ENCODE measurements around the gene PRR29. TPM values are rescaled to one million over a fixed set of nuclear protein-coding genes. Genes with fewer than 3 reads are reported as not detected.

PRR29 gene
- total and polyA plus RNA-seq, 4 donors, result 8.0 to 36.8 (median 9.1) TPM

GRCh38 chr17:64041912-64042311 lies 43.8 kb downstream of the PRR29 start:
- WGBS, 2 donors, result 66 to 68% methylated on average over 11 of the region's 11 CpGs
- H3K4me1 ChIP-seq (ENCODE audit: control insufficient read depth in 5 of 5, insufficient read depth in 5 of 5, low read length in 5 of 5), result peaks cover 0 to 3% (median 0%) of the 10 kb centered on the region in 5 donors
- DNase-seq, result no peak
- H3K27ac ChIP-seq (ENCODE audit: low read depth in 1 of 2, low read length in 1 of 2), result no peak overlapping the region
- no peak overlapping the region for H3K4me3 ChIP-seq
- H3K9me3 ChIP-seq (ENCODE audit: control insufficient read depth in 4 of 4, insufficient read depth in 3 of 4, low read length in 3 of 4), result no peaks in the 10 kb centered on the region
- peaks cover 14 to 53% (median 18%) of the 10 kb centered on the region in 4 donors for H3K36me3 ChIP-seq (ENCODE audit: control insufficient read depth in 4 of 4, insufficient read depth in 4 of 4, low read length in 4 of 4)
- TF ChIP-seq CTCF (IDR thresholded peaks at IDR 0.05; ENCODE audit: control extremely low read depth, extremely low read depth), result no peak
- no peaks in the 10 kb centered on the region for H3K27me3 ChIP-seq (ENCODE audit: control insufficient read depth in 3 of 3, insufficient read depth in 3 of 3, low read length in 2 of 3)
- no peak for ATAC-seq (ENCODE audit: insufficient read depth, low FRiP score)
- no peak overlapping the region for H3K9ac ChIP-seq (ENCODE audit: insufficient read depth in 1 of 2, low read length in 2 of 2)

GRCh38 chr17:64042700-64043485 lies 44.7 kb downstream of the PRR29 start:
- Histone ChIP-seq H3K27ac (ENCODE audit: low read depth in 1 of 2, low read length in 1 of 2) (no peak overlapping the region), H3K27me3 (ENCODE audit: control insufficient read depth in 3 of 3, insufficient read depth in 3 of 3, low read length in 2 of 3) (no peaks in the 10 kb centered on the region), H3K9ac (ENCODE audit: insufficient read depth in 1 of 2, low read length in 2 of 2) (no peak overlapping the region), H3K4me3 (no peak overlapping the region), H3K9me3 (ENCODE audit: control insufficient read depth in 4 of 4, insufficient read depth in 3 of 4, low read length in 3 of 4) (no peaks in the 10 kb centered on the region), H3K36me3 (ENCODE audit: control insufficient read depth in 4 of 4, insufficient read depth in 4 of 4, low read length in 4 of 4) (peaks cover 14 to 55% (median 18%) of the 10 kb centered on the region in 4 donors), H3K4me1 (ENCODE audit: control insufficient read depth in 5 of 5, insufficient read depth in 5 of 5, low read length in 5 of 5) (peaks cover 0 to 3% (median 0%) of the 10 kb centered on the region in 5 donors)
- DNase-seq, result no peak
- no peak for ATAC-seq (ENCODE audit: insufficient read depth, low FRiP score)
- WGBS, 2 donors, result 92 to 95% methylated on average over 12 of the region's 12 CpGs
- TF ChIP-seq CTCF (IDR thresholded peaks at IDR 0.05; ENCODE audit: control extremely low read depth, extremely low read depth), result no peak

- no peak for ATAC-seq (ENCODE audit: insufficient read depth, low FRiP score)
- H3K9me3 ChIP-seq (ENCODE audit: control insufficient read depth in 4 of 4, insufficient read depth in 3 of 4, low read length in 3 of 4), result no peaks in the 10 kb centered on the region
- H3K4me3 ChIP-seq, result no peak overlapping the region
- peaks cover 15 to 68% (median 19%) of the 10 kb centered on the region in 4 donors for H3K36me3 ChIP-seq (ENCODE audit: control insufficient read depth in 4 of 4, insufficient read depth in 4 of 4, low read length in 4 of 4)
- no peak for DNase-seq
- no peak overlapping the region for H3K27ac ChIP-seq (ENCODE audit: low read depth in 1 of 2, low read length in 1 of 2)
- no peaks in the 10 kb centered on the region for H3K27me3 ChIP-seq (ENCODE audit: control insufficient read depth in 3 of 3, insufficient read depth in 3 of 3, low read length in 2 of 3)
- WGBS, 2 donors, result 87 to 91% methylated on average over 13 of the region's 13 CpGs
- TF ChIP-seq CTCF (IDR thresholded peaks at IDR 0.05; ENCODE audit: control extremely low read depth, extremely low read depth), result no peak
- H3K4me1 ChIP-seq (ENCODE audit: control insufficient read depth in 5 of 5, insufficient read depth in 5 of 5, low read length in 5 of 5), result peaks cover 0 to under 1% (median 0%) of the 10 kb centered on the region in 5 donors
- H3K9ac ChIP-seq (ENCODE audit: insufficient read depth in 1 of 2, low read length in 2 of 2), result no peak overlapping the region
These were observed 47.0 kb downstream of the PRR29 start for GRCh38 chr17:64045176-64045575.
